Activated T-helper 1 cell treated with Interleukin-2 at 50 U/mL for 16 hours (primary cell): Measurements from ENCODE around the gene PLOD2.

Experiments used
- DNase-seq: peaks from one replicate; pipeline ENCODE4 v3.0.0-alpha.2; 2020; ENCODE audit warnings: low read depth

Gene PLOD2

GRCh38 chr3:146160964-146161662 lies at the start of gene PLOD2:
PLOD2 (minus strand) TSS chr3:146161184; CDS start chr3:146160989, 195 bp downstream.
- DNase-seq: no peak

- DNase-seq: no peak
These were observed 48.4 kb upstream of the PLOD2 start for GRCh38 chr3:146209371-146209770.

DNA sequence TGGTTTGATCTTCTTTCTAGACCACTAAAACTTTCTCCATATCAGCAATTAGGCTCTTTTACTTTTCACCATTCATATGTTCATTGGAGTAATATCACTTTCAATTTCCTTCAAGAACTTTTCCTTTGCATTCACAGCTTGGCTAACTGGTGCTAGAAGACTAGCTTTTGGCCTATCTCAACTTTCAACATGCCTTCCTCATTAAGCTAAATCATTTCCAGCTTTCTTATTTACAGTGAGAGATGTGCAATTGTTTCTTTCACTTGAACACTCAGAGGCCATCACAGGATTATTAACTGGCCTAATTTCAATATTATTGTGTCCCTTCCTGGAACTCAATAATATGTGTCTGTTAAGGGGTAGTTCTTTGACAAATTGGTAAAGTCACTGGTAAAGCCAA lies 42.8 kb upstream of the PLOD2 start:
- no peak for DNase-seq

GRCh38 chr3:146200461-146201220 lies 39.7 kb upstream of the PLOD2 start:
- no peak for DNase-seq

GRCh38 chr3:146199762-146200161 lies 38.8 kb upstream of the PLOD2 start:
- DNase-seq: no peak

GRCh38 chr3:146196789-146197188 lies 35.8 kb upstream of the PLOD2 start:
- no peak for DNase-seq

DNA sequence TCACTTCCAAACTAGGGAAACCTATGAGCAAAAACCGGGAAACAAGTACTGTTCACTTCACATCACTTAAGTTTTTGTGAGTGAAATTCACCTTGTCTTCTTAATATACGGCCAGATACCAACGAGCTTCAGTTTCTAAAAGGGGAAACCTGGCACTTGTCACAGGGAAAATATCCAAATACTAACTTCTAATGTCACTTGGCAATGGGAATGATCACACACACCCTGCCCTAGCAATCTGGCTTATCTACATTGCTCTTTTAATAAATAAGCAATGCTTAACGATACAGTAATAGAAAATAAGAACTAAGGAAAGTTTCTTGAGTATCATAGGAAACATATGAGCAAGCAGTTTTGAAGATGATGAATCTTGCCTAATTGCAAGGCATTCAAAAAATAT lies 34.6 kb upstream of the PLOD2 start:
- no peak for DNase-seq

GRCh38 chr3:146195030-146195429 lies 34.0 kb upstream of the PLOD2 start:
- no peak for DNase-seq

- DNase-seq: no peak
These were observed 30.1 kb upstream of the PLOD2 start for GRCh38 chr3:146191051-146191450.

- no peak for DNase-seq
These were observed 28.7 kb upstream of the PLOD2 start for GRCh38 chr3:146189519-146190173.

DNA sequence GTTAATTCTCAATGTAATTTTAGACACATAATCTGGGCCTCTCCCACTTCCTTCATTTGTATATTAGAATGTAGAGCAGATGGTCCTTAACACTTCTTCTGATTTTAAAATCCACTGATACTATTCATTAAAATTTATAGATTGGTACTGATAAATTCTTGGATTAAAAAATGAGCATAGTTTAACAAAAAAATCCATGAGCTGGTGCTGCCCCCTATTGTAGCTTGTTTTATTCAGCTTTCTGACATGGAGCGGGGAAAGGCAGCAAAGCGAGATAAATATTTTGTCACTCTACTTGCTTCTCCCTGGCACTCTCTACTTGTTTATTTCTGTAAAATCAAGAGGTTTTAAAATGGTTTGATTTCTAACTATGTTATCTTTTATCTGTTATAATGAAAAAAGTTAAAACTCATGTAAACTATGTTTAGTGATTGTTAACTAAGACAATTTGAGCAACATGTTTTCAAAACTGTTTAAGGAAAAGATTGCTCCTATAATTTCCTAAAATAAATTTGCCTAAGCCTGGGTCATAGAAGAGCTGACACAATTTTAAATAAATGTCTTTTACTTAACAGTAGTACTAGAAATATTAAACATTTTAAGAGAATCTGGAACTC lies 26.5 kb upstream of the PLOD2 start:
- DNase-seq: no peak

DNA sequence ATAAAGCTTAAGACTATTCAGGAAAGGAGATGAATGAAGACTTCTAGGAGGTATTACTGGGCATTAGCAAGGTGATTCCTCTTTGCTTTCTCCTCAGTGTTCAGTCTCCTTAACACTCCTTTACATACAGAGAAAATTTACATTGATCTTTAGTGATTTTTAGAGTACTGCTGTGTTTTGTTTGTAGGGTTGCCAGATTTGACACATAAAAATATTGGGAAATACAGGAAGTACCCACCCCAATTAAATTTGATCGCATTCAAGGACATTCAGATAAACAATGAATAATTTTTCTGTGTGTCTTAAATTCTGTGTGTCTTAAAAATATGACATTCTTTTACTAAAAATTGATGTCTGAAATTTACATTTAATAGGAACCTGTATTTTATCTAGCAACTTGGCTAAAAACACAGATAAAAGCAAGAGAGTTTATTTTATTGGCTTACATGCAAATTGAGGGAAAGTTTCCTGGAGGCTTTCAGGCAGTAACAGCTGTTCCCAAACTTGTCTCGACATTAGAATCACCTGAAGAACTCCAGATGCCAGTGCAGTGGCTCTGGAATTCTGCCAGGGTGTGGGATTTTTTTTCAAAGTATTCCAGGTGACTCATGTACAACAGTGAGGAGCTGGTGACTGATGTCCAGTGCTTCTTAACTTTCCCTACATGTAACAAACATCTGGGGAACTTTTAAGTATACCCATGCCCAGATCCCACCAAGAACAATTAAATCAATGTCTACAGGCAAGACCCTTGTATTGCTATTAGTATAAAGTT lies 23.4 kb upstream of the PLOD2 start:
- no peak for DNase-seq

- no peak for DNase-seq
These were observed 20.2 kb upstream of the PLOD2 start for GRCh38 chr3:146181216-146181615.

DNA sequence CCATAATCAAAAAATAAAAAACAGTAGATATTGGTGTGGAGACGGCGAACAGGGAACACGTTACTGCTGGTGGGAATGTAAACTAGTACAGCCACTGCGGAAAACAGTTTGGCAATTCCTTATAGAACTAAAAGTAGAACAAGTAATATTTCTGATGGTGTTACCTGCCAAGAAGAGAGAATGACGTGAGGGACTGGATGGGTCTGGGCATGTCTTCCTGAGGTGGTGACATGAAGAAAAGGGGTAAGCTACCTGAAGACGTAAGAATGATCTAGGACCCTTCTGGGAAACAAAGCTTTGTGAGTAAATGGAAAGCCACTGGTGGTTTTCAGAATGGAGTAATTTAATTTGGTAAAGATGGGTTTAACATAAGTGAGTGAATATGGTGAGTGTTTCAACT lies 19.4 kb upstream of the PLOD2 start:
- no peak for DNase-seq

DNA sequence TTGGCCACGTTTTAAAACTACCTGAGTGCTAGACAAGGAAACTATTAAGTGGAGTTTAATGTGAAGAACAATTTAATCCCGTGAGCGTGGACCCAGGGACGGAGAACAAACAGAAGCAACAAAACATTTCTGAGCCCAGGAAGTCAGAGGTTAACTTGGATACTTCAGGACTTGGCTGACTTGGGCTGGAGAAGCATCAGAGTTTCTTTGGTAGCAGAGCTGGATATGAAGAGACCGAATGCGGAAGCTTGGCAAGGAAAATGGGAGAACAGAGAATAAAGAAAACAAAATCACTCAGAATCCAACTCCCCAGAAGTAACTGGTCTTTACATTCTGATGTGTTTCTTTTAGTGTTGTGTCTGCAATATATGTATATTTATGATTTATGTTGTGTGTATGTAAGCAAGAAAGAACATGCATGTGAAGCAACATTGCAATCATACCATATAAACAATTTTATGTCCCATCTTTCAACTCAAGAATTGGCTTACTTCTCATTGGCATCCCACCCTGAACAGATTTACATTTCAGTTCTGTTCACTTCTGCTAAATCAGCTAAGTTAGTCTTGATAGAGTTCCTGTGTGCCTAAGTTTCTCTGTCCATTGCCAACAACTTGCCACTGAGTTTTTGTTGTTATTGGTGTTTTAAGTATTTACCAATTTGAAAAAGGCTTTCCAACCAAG lies 17.2 kb upstream of the PLOD2 start:
- no peak for DNase-seq

DNA sequence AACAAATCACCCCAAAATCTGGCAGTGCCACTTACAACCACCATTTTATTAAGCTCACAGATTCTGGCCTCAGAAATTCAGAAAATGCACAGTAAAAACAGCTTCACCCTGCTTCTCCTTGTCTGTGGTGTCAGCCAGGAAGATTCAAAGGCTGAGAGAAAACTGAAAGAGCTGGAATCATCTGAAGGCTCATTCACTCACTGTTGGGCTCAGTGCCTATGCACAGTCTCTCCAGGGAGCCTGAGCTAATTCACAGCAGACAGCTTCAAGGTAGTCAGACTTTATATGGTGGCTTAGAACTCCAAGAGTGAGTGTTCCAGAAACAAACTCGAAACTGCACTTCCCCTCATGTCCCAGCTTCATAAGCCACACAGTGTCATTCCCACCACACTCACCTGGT lies 16.5 kb upstream of the PLOD2 start:
- DNase-seq: no peak

- DNase-seq: no peak
These were observed 16.1 kb upstream of the PLOD2 start for GRCh38 chr3:146177072-146177471.

GRCh38 chr3:146172586-146172985 lies 11.6 kb upstream of the PLOD2 start:
- no peak for DNase-seq

DNA sequence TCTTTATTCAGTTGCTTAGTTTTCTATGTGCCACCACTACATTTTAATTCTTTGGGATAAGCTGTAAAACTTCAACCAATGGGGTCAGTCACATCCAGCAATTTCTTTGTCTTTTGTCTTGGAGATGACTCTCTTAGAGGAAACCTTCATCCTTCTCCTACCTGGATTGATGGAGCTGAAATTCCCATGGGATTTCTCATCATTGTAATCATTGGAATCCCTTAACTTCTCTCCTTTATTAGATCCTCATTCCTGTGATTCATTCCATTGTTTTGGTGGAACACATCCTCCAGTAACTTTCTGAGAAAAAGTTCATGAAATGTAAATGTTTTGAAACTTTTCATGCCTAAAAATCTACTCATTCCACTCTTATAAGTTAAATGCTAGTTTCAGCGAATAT lies 9.6 kb upstream of the PLOD2 start:
- no peak for DNase-seq

GRCh38 chr3:146169891-146170290 lies 8.9 kb upstream of the PLOD2 start:
- no peak for DNase-seq

GRCh38 chr3:146166826-146167225 lies 5.8 kb upstream of the PLOD2 start:
- no peak for DNase-seq
